IMR-90 (cell line): ENCODE results near the gene CELSR1. TPM values are rescaled to one million over a fixed set of nuclear protein-coding genes. Genes with fewer than 3 reads are reported as not detected.

Source experiments
- ATAC-seq: fragments of 200-7000 bp; cut with Tn5 transposase; 2 replicates; pipeline ENCODE4 v1.9.1; 2020; ENCODE audit warnings: low read depth, mild to moderate bottlenecking, moderate library complexity
- BruUV-seq: library from RNA; stranded (reverse); fragments of 400-500 nt; replicated peaks from 2 replicates; lab custom pipeline; 2021; lab: Mats Ljungman, UMichigan
- CTCF ChIA-PET: fragments of 300-600 bp; formaldehyde crosslinking; extraction: SDS; loops from one replicate; lab custom pipeline; 2021; ENCODE audit warnings: antibody characterized with exemption; lab: Yijun Ruan, JAX
- POLR2A ChIA-PET: fragments of 300-600 bp; sonication (Branson Sonifier 250); formaldehyde crosslinking; loops from one replicate; lab custom pipeline; 2022; ENCODE audit warnings: antibody characterized with exemption; ENCODE audit not compliant: unreplicated experiment; lab: Charles Lee
- DNase-seq: peaks from one replicate; pipeline ENCODE4 v3.0.0; 2013
- H2AFZ ChIP-seq: replicated peaks from 2 replicates; pipeline ENCODE3; 2013; ENCODE audit warnings: low read length, mild to moderate bottlenecking; ENCODE audit not compliant: poor library complexity
- H2AK5ac ChIP-seq: 2 replicates; pipeline ENCODE4 v1.6.1; 2013; ENCODE audit warnings: low read depth, low read length, inconsistent platforms
- H2AK9ac ChIP-seq: replicated peaks from 2 replicates; pipeline ENCODE3; 2013; ENCODE audit warnings: mild to moderate bottlenecking, low read depth, low read length, moderate library complexity; ENCODE audit not compliant: poor library complexity
- H2BK120ac ChIP-seq: 2 replicates; pipeline ENCODE4 v1.6.1; 2013; ENCODE audit warnings: low read depth, low read length, inconsistent platforms
- H2BK15ac ChIP-seq: 3 replicates; pipeline ENCODE4 v1.6.1; 2013; ENCODE audit warnings: low read depth, low read length, inconsistent platforms
- H2BK20ac ChIP-seq: 2 replicates; pipeline ENCODE4 v1.6.1; 2013; ENCODE audit warnings: low read depth, mild to moderate bottlenecking, inconsistent platforms, low read length, moderate library complexity
- H2BK5ac ChIP-seq: 2 replicates; pipeline ENCODE4 v1.6.1; 2013; ENCODE audit warnings: mild to moderate bottlenecking, low read depth, low read length, inconsistent platforms; ENCODE audit not compliant: poor library complexity, severe bottlenecking
- H3K14ac ChIP-seq: replicated peaks from 2 replicates; pipeline ENCODE4 v1.6.1; 2013; ENCODE audit warnings: low read depth, low read length, inconsistent platforms
- H3K18ac ChIP-seq: 2 replicates; pipeline ENCODE4 v1.6.1; 2013; ENCODE audit warnings: low read depth, low read length, control low read depth
- H3K23ac ChIP-seq: 2 replicates; pipeline ENCODE4 v1.6.1; 2013; ENCODE audit warnings: low read depth, low read length, inconsistent platforms
- H3K27ac ChIP-seq: 2 replicates; pipeline ENCODE4 v1.5.1; 2013; ENCODE audit warnings: mild to moderate bottlenecking, control low read depth, low read length; ENCODE audit not compliant: insufficient read depth
- H3K27me3 ChIP-seq: 2 replicates; pipeline ENCODE4 v1.6.1; 2013; ENCODE audit warnings: low read length; ENCODE audit not compliant: control insufficient read depth, insufficient read depth
- H3K36me3 ChIP-seq: 2 replicates; pipeline ENCODE4 v1.6.1; 2013; ENCODE audit warnings: low read length, mixed read lengths; ENCODE audit not compliant: control insufficient read depth, insufficient read depth
- H3K4ac ChIP-seq: 2 replicates; pipeline ENCODE4 v1.6.1; 2013; ENCODE audit warnings: low read depth, low read length, inconsistent platforms
- H3K4me1 ChIP-seq: 2 replicates; pipeline ENCODE4 v1.6.1; 2013; ENCODE audit warnings: low read length, mixed read lengths; ENCODE audit not compliant: control insufficient read depth, insufficient read depth
- H3K4me2 ChIP-seq: 2 replicates; pipeline ENCODE4 v1.6.1; 2013; ENCODE audit warnings: low read depth, mild to moderate bottlenecking, control low read depth, low read length, moderate library complexity
- H3K4me3 ChIP-seq: 2 replicates; pipeline ENCODE4 v1.5.1; 2013; ENCODE audit warnings: low read depth, mild to moderate bottlenecking, control low read depth, low read length, moderate library complexity; ENCODE audit not compliant: insufficient read depth
- H3K56ac ChIP-seq: 2 replicates; pipeline ENCODE4 v1.6.1; 2013; ENCODE audit warnings: low read length, inconsistent platforms; ENCODE audit not compliant: insufficient read depth; ENCODE audit errors: extremely low read depth
- H3K79me1 ChIP-seq, 2 experiments: 2 replicates each; pipeline ENCODE4 v1.6.1; 2013; ENCODE audit warnings: low read length in 2 of 2, inconsistent platforms in 1 of 2, low read depth in 1 of 2
- H3K9ac ChIP-seq: 2 replicates; pipeline ENCODE4 v1.6.1; 2013; ENCODE audit warnings: low read depth, low read length, control low read depth
- H3K9me1 ChIP-seq: 2 replicates; pipeline ENCODE4 v1.6.1; 2013; ENCODE audit warnings: low read length, inconsistent platforms; ENCODE audit not compliant: insufficient read depth
- H3K9me3 ChIP-seq: 2 replicates; pipeline ENCODE4 v1.6.1; 2013; ENCODE audit warnings: low read length; ENCODE audit not compliant: control insufficient read depth, insufficient read depth
- H4K20me1 ChIP-seq: 2 replicates; pipeline ENCODE4 v1.6.1; 2013; ENCODE audit warnings: low read length, inconsistent platforms; ENCODE audit not compliant: insufficient read depth
- H4K5ac ChIP-seq: 2 replicates; pipeline ENCODE4 v1.6.1; 2013; ENCODE audit warnings: mild to moderate bottlenecking, low read depth, low read length, control low read depth
- H4K8ac ChIP-seq, 2 experiments: 2 replicates each; pipeline ENCODE4 v1.6.1; 2013; ENCODE audit warnings: low read depth in 2 of 2, low read length in 2 of 2, control low read depth in 1 of 2, inconsistent platforms in 1 of 2
- H4K91ac ChIP-seq: 2 replicates; pipeline ENCODE4 v1.6.1; 2013; ENCODE audit warnings: low read depth, low read length, inconsistent platforms; ENCODE audit not compliant: insufficient read depth
- BHLHE40 ChIP-seq: fragments of 150-350 bp; IDR thresholded peaks from 2 replicates; pipeline ENCODE4 v1.6.1; 2016; ENCODE audit warnings: mild to moderate bottlenecking, low read depth, low read length
- CEBPB ChIP-seq: IDR thresholded peaks from 2 replicates; pipeline ENCODE4 v1.6.1; 2012; ENCODE audit warnings: low read depth, low read length, improper control_type of control experiment
- FOS ChIP-seq: fragments of 150-350 bp; IDR thresholded peaks from 2 replicates; pipeline ENCODE4 v1.6.1; 2016; ENCODE audit warnings: low read depth, low read length
- MAZ ChIP-seq: IDR thresholded peaks from 2 replicates; pipeline ENCODE4 v1.6.1; 2012; ENCODE audit warnings: low read depth, mild to moderate bottlenecking, low read length, improper control_type of control experiment, moderate library complexity, borderline replicate concordance
- MXI1 ChIP-seq: IDR thresholded peaks from 2 replicates; pipeline ENCODE4 v1.6.1; 2012; ENCODE audit warnings: low read depth, mild to moderate bottlenecking, low read length, moderate library complexity, borderline replicate concordance
- POLR2A ChIP-seq: IDR thresholded peaks from 2 replicates; pipeline ENCODE4 v1.6.1; 2012; ENCODE audit warnings: mild to moderate bottlenecking, low read depth, low read length
- RCOR1 ChIP-seq: IDR thresholded peaks from 2 replicates; pipeline ENCODE4 v1.6.1; 2012; ENCODE audit warnings: mild to moderate bottlenecking, low read length, improper control_type of control experiment; ENCODE audit not compliant: insufficient replicate concordance
- SMC3 ChIP-seq: fragments of 150-350 bp; IDR thresholded peaks from 2 replicates; pipeline ENCODE4 v1.6.1; 2016; ENCODE audit warnings: low read depth, mild to moderate bottlenecking, antibody characterized with exemption, low read length, moderate library complexity
- USF2 ChIP-seq: fragments of 150-350 bp; IDR thresholded peaks from 2 replicates; pipeline ENCODE4 v1.6.1; 2017; ENCODE audit warnings: mild to moderate bottlenecking, antibody characterized with exemption, low read length, low read depth
- WGBS, 2 experiments: methylation state at CpG; one replicate each; pipeline versions ENCODE4 v1.1.5 to v1.1.7; 2013; ENCODE audit warnings: missing lambda C conversion rate in 2 of 2; ENCODE audit not compliant: insufficient read length in 1 of 2; ENCODE audit errors: extremely low coverage in 2 of 2; 5-methylcytosine and 5-hydroxymethylcytosine counted together
- dilution Hi-C: fragments of 300-500 bp; cut with HindIII; formaldehyde crosslinking; loops from one replicate; pipeline ENCODE4 v1.14.3; 2018; ENCODE audit warnings: low sequenced_read_pairs; ENCODE audit not compliant: unreplicated experiment
- in situ Hi-C: fragments of 300-500 bp; cut with MboI; formaldehyde crosslinking; loops from 3 replicates; pipeline ENCODE4 v1.14.3; 2019; ENCODE audit warnings: low sequenced_read_pairs, inconsistent platforms, mixed read lengths
- intact Hi-C: fragments of 100-400 bp; cut with micrococcal nuclease; formaldehyde crosslinking; loops from 2 replicates; pipeline ENCODE4 v1.10.0; 2022
- polyA plus RNA-seq, 3 experiments: library from polyadenylated mRNA; depleted of rRNA; stranded (reverse); fragments of >200 nt; gene quantifications; 2 replicates each; pipeline ENCODE4 v1.2.3, GENCODE V29; 2012; ENCODE audit warnings: low replicate concordance in 1 of 3
- total RNA-seq: library from RNA; depleted of rRNA; stranded (reverse); fragments of >200 nt; gene quantifications from 2 replicates; pipeline ENCODE4 v1.2.3, GENCODE V29; 2012

The CELSR1 gene
- total and polyA plus RNA-seq, 2 of the 4 experiments (the other 2 are of a cell fraction), result 0.36 to 0.82 TPM

GRCh38 chr22:46437671-46438440 is 99.6 kb downstream of the CELSR1 start:
- dilution Hi-C loops (no loop called here), in situ Hi-C loops (no loop called here), intact Hi-C loops (no loop called here)
- POLR2A ChIA-PET, result no interaction called here
- no peak overlapping the region for H3K18ac ChIP-seq
- H3K4me1 ChIP-seq, result no peaks in the 10 kb centered on the region
- H2AFZ ChIP-seq, result no peak overlapping the region
- no peak overlapping the region for H2AK5ac ChIP-seq
- ATAC-seq (no peak), DNase-seq (no peak)
- no peaks in the 10 kb centered on the region for H3K9me3 ChIP-seq
- H3K9me1 ChIP-seq, result no peaks in the 10 kb centered on the region
- peak overlapping the region; percentile 65 for H2AK9ac ChIP-seq
- H3K4ac ChIP-seq, result no peak overlapping the region
- no peak overlapping the region for H3K56ac ChIP-seq
- no peaks in the 10 kb centered on the region for H3K79me1 ChIP-seq
- no peak overlapping the region for H2BK15ac ChIP-seq
- H2BK5ac ChIP-seq, result no peak overlapping the region
- no peak overlapping the region for H3K4me2 ChIP-seq
- CTCF ChIA-PET, result no interaction called here
- H3K23ac ChIP-seq, result no peak overlapping the region
- H3K9ac ChIP-seq, result no peak overlapping the region
- H4K20me1 ChIP-seq, result no peaks in the 10 kb centered on the region
- WGBS, 2 experiments, result 39% methylated on average over 4 of the region's 21 CpGs; no CpG with 5 or more reads in 1 of the 2 experiments
- H2BK20ac ChIP-seq, result no peak overlapping the region
- no peak overlapping the region for H4K91ac ChIP-seq
- H4K5ac ChIP-seq, result no peak overlapping the region
- H3K4me3 ChIP-seq, result no peak overlapping the region
- H3K14ac ChIP-seq, result no peak overlapping the region
- no peak for TF ChIP-seq FOS
- no peak for TF ChIP-seq MXI1
- TF ChIP-seq BHLHE40, result no peak
- TF ChIP-seq USF2, result no peak
- no peak for TF ChIP-seq CEBPB
- TF ChIP-seq POLR2A, result no peak
- TF ChIP-seq MAZ, result no peak
- TF ChIP-seq RCOR1, result no peak
- no peak for TF ChIP-seq SMC3
- no peak overlapping the region for H4K8ac ChIP-seq
- no peak overlapping the region for H3K27ac ChIP-seq
- H2BK120ac ChIP-seq, result no peak overlapping the region
- no TSS peak for BruUV-seq
- no peaks in the 10 kb centered on the region for H3K36me3 ChIP-seq
- peaks cover 22% of the 10 kb centered on the region for H3K27me3 ChIP-seq
